C4-2B (cell line): ENCODE data around the gene FITM1.

Experiments used
- H3K27ac ChIP-seq: fragments of 450-650 bp; 2 replicates; pipeline ENCODE4 v1.5.1; 2017
- CTCF ChIP-seq: fragments of 450-650 bp; conservative IDR thresholded peaks from 2 replicates; pipeline ENCODE4 v1.5.1; 2017; ENCODE audit warnings: mild to moderate bottlenecking
- ZFX ChIP-seq: fragments of 450-650 bp; IDR thresholded peaks from 2 replicates; pipeline ENCODE4 v1.6.1; 2017

Gene FITM1

GRCh38 chr14:24093901-24094840 is 36.3 kb upstream of the FITM1 start, which contains the start of gene PCK2:
PCK2 (plus strand) TSS chr14:24094311; CDS start chr14:24094406, 95 bp downstream.
- H3K27ac ChIP-seq = peak within 1 kb of the TSS; percentile 98
- TF ChIP-seq CTCF (no peak), ZFX (0 out of 2 replicates have a peak, but pooled peaks have one; percentile 21)

GRCh38 chr14:24094841-24095270 is 35.6 kb upstream of the FITM1 start:
- peak overlapping the region; percentile 98 for H3K27ac ChIP-seq
- TF ChIP-seq CTCF = no peak
- 0 out of 2 replicates have a peak, but pooled peaks have one; percentile 16 for TF ChIP-seq ZFX

- peak overlapping the region; percentile 98 for H3K27ac ChIP-seq
- TF ChIP-seq ZFX (no peak), CTCF (no peak)
Measured at GRCh38 chr14:24095271-24096068, 35.0 kb upstream of the FITM1 start.

- H3K27ac ChIP-seq = no peak overlapping the region
- TF ChIP-seq ZFX = no peak
- no peak for TF ChIP-seq CTCF
Measured at GRCh38 chr14:24096545-24097181, 33.8 kb upstream of the FITM1 start.

- no peak for TF ChIP-seq CTCF
- no peak for TF ChIP-seq ZFX
- no peak overlapping the region for H3K27ac ChIP-seq
Measured at GRCh38 chr14:24098229-24098926, 32.1 kb upstream of the FITM1 start.

- TF ChIP-seq CTCF = no peak
- no peak overlapping the region for H3K27ac ChIP-seq
Measured at GRCh38 chr14:24098927-24099813, 31.3 kb upstream of the FITM1 start.
